IPS-15b (cell line): ENCODE data around the gene MOB3B.
A peak's percentile ranks its signal among the peaks of the same experiment; 100 is the strongest.

Experiments used
- H3K27me3 ChIP-seq: one replicate; pipeline ENCODE4 v1.6.1; 2013; ENCODE audit warnings: low read length; ENCODE audit not compliant: control insufficient read depth, insufficient read depth
- H3K36me3 ChIP-seq: one replicate; pipeline ENCODE4 v1.6.1; 2013; ENCODE audit warnings: low read length; ENCODE audit not compliant: control insufficient read depth, insufficient read depth
- H3K4me1 ChIP-seq: one replicate; pipeline ENCODE4 v1.6.1; 2013; ENCODE audit warnings: mild to moderate bottlenecking, low read length; ENCODE audit not compliant: control insufficient read depth, insufficient read depth
- H3K4me3 ChIP-seq: one replicate; pipeline ENCODE4 v1.5.1; 2013; ENCODE audit warnings: low read depth, low read length
- H3K9ac ChIP-seq: one replicate; pipeline ENCODE4 v1.6.1; 2013; ENCODE audit warnings: low read depth, mild to moderate bottlenecking, low read length
- H3K9me3 ChIP-seq: one replicate; pipeline ENCODE4 v1.6.1; 2013; ENCODE audit warnings: mild to moderate bottlenecking, low read length; ENCODE audit not compliant: control insufficient read depth, insufficient read depth

MOB3B gene

GRCh38 chr9:27528886-27529315, 713 bp downstream of the MOB3B start:
- Histone ChIP-seq H3K36me3 (no peaks in the 10 kb centered on the region), H3K9ac (peak overlapping the region; percentile 14), H3K27me3 (no peaks in the 10 kb centered on the region), H3K4me1 (peaks cover 9% of the 10 kb centered on the region), H3K4me3 (peak overlapping the region; percentile 63), H3K9me3 (no peaks in the 10 kb centered on the region)

DNA sequence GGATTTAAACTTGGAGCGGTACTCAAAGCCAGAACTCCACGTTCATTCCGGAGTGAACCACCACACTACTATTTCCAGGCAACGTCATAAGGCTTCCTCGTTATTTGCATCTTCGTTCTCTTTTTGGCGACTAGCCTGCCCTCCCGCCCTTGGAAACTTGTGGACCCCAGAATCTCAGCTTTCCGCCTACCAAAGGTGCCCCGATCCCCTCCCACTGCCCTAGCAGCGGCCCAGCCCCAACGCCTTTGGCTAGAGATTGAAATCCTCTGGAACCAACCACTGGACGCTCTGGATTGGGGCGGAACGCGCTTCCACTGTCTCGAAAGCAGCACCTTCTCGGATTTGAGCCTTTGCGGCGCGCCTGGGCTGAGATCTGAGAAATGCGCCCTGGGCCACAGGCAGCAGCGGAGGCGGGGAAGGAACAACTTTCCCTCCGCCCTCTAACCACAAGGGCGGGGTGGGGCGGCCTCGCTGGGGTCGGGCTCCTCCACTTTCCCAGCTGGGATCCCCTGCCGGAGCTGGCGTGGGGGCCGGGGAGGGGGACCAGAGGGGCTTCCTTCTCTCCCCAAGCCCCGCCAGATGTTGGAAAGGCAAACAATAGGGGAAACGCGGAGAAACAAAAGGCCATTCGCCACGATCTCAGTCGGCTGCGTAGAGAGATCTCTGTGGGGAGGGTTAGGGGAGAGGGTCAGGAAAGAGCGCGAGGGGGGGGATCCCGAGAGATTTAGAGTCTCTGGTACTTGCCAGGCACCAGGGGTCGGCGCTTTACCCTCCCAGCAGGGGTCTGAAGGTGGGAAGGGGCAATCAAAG, 1.3 kb downstream of the MOB3B start:
- H3K4me3 ChIP-seq, result peak overlapping the region; percentile 63
- H3K9me3 ChIP-seq, result no peaks in the 10 kb centered on the region
- H3K36me3 ChIP-seq, result no peaks in the 10 kb centered on the region
- peak overlapping the region; percentile 79 for H3K9ac ChIP-seq
- peaks cover 9% of the 10 kb centered on the region for H3K4me1 ChIP-seq
- no peaks in the 10 kb centered on the region for H3K27me3 ChIP-seq

GRCh38 chr9:27527702-27528075, 1.9 kb downstream of the MOB3B start:
- Histone ChIP-seq H3K36me3 (no peaks in the 10 kb centered on the region), H3K9me3 (no peaks in the 10 kb centered on the region), H3K27me3 (no peaks in the 10 kb centered on the region), H3K4me1 (peaks cover 9% of the 10 kb centered on the region), H3K4me3 (peak overlapping the region; percentile 63), H3K9ac (peak overlapping the region; percentile 79)

DNA sequence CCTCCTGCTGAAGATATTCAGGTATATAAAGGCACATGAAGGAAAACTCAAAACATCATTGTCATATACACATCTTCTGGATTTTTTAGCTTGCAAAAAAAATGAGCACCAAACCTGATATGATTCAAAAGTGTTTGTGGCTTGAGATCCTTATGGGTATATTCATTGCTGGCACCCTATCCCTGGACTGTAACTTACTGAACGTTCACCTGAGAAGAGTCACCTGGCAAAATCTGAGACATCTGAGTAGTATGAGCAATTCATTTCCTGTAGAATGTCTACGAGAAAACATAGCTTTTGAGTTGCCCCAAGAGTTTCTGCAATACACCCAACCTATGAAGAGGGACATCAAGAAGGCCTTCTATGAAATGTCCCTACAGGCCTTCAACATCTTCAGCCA, 5.4 kb downstream of the MOB3B start, which contains the start of gene IFNK:
TSS of gene IFNK (plus strand) at position 55 of the 400 bp plus-strand sequence. CDS start at position 102, 47 bp downstream.
- H3K4me1 ChIP-seq, result peaks cover 6% of the 10 kb centered on the region
- no peaks in the 10 kb centered on the region for H3K9me3 ChIP-seq
- H3K4me3 ChIP-seq, result no peak within 1 kb of the TSS
- no peaks in the 10 kb centered on the region for H3K36me3 ChIP-seq
- H3K9ac ChIP-seq, result no peak within 1 kb of the TSS
- H3K27me3 ChIP-seq, result no peaks in the 10 kb centered on the region

DNA sequence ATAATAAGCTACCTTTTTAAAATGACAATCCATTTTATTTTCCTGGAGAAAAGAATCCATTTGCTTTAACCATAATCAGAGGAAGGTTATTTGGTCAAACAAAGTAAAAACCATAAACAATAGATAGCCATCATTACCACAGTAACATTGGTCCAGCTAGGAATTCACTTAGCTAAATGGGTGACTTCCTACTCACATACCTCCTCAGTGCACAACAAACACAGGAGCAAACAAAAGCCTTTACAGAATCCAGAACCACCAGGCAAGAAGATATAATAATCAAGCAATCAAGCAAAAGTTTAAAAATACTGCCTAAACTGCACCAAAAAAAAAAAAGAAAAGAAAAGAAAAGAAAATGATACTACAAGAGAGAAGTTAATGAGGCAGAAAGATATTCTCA, 6.5 kb downstream of the MOB3B start:
- no peaks in the 10 kb centered on the region for H3K9me3 ChIP-seq
- H3K9ac ChIP-seq, result no peak overlapping the region
- H3K4me1 ChIP-seq, result peaks cover 6% of the 10 kb centered on the region
- no peaks in the 10 kb centered on the region for H3K27me3 ChIP-seq
- H3K36me3 ChIP-seq, result no peaks in the 10 kb centered on the region
- no peak overlapping the region for H3K4me3 ChIP-seq

DNA sequence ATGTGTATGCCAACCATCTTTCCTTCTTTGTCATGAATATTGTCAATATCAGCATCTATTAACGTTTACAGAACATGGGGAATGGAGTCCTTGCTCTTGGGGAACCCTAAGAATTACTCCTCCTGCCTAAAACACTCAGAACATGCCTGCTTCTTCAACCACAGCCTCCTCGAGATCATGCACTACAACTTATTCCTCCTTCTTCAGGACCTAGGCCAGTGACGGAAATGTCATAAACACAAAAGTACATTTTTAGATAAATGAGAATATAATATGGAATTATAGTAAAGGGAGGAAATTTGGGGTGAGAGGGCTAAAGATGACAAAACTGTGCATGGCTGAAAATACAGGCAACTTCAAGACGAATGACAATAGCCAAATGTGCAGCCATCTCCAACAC, 8.6 kb downstream of the MOB3B start:
- H3K9me3 ChIP-seq, result no peaks in the 10 kb centered on the region
- H3K27me3 ChIP-seq, result no peaks in the 10 kb centered on the region
- H3K36me3 ChIP-seq, result no peaks in the 10 kb centered on the region
- H3K4me3 ChIP-seq, result no peak overlapping the region
- H3K9ac ChIP-seq, result no peak overlapping the region
- peaks cover 3% of the 10 kb centered on the region for H3K4me1 ChIP-seq

DNA sequence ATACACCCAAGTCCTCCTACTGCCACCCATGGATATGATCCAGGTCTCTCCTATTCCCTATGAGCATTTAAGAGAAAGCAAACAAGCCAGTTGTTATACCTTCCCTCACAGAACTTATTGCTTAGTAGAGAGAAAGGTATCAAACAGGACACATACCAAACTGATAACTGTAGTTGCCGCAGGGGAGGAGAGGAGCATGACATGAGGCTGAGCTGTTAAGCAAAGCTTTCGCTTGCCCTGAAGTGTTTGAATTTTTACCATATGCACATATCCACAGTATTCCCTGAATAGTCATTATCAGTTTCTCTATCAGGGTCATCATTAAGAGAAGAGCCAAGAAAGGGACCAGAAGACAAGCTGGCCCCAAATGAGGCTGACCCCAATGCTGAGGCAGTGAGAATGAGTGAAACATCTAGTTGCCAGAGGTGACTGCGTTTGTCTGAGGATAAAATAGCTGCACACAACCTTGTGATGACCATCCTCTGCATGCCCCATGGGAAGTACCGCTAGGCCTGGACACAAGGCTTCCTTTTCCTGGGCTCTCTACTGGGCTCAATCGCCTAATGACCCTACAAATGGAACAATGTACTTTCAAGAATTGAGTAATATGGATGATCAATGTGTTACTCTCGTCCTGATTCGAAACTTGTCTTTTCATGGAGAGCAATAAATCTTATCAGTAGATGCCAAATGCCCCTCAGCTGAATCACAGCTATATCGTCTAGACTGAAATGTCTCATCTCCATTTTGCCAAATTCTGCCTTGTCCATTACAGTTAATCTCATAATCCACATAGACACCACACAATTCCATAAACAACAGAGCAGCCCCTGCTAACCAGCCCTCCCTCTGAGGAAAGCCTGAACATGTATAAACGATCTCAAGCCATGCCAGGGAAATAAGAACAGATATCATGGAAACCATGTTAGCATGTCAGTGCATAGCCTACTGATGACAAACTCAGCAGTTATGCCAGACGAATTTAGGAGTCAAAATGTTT, 9.8 kb downstream of the MOB3B start:
- Histone ChIP-seq H3K9ac (no peak overlapping the region), H3K27me3 (no peaks in the 10 kb centered on the region), H3K9me3 (no peaks in the 10 kb centered on the region), H3K4me1 (peaks cover 3% of the 10 kb centered on the region), H3K4me3 (no peak overlapping the region), H3K36me3 (no peaks in the 10 kb centered on the region)

DNA sequence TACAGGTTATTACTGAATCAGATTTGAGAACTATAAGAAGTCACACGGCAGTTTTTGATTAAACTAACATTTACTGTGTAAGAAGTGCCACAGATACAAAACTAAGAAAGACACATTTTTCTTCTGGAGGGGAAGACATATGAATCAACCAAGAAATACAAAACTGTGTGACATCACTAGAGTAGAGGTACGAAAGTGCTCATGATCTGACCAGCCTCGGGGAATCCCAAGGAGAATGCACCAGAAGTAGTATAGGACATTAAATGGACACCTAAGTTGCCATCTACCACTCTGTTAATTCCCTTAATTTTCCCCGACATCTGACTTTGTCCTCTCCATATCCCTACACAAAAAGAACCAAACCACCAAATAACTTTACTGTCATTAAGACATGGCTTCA, 10.8 kb downstream of the MOB3B start:
- H3K9me3 ChIP-seq, result no peaks in the 10 kb centered on the region
- H3K27me3 ChIP-seq, result no peaks in the 10 kb centered on the region
- peaks cover 3% of the 10 kb centered on the region for H3K4me1 ChIP-seq
- no peaks in the 10 kb centered on the region for H3K36me3 ChIP-seq
- H3K4me3 ChIP-seq, result no peak overlapping the region
- H3K9ac ChIP-seq, result no peak overlapping the region

- Histone ChIP-seq H3K36me3 (no peaks in the 10 kb centered on the region), H3K4me1 (peaks cover 3% of the 10 kb centered on the region), H3K4me3 (no peak overlapping the region), H3K9ac (no peak overlapping the region), H3K27me3 (no peaks in the 10 kb centered on the region), H3K9me3 (no peaks in the 10 kb centered on the region)
These were observed 11.6 kb downstream of the MOB3B start for GRCh38 chr9:27518006-27518405.

- H3K4me3 ChIP-seq, result no peak overlapping the region
- no peaks in the 10 kb centered on the region for H3K36me3 ChIP-seq
- H3K9me3 ChIP-seq, result no peaks in the 10 kb centered on the region
- no peaks in the 10 kb centered on the region for H3K27me3 ChIP-seq
- peaks cover 3% of the 10 kb centered on the region for H3K4me1 ChIP-seq
- H3K9ac ChIP-seq, result no peak overlapping the region
These were observed 15.1 kb downstream of the MOB3B start for GRCh38 chr9:27514551-27514950.

DNA sequence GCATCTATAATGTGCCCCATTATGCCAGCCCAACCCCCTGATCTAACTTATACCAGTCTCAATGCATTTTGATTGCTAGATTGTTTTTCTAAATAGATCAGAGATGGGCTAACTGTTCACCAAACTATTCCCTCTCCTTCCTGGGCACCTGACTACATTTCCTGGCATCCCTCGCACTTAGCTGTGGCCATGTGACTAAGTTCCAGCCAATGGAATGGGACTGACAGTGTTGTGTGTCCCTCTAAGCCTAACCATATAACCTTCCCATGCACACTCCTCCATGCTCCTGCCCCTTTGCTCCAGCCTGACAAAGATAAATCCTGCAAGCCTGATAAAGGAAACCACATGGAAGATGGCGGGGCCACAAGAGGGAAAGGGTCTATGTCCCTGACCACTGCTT, 17.8 kb downstream of the MOB3B start:
- no peak overlapping the region for H3K9ac ChIP-seq
- no peak overlapping the region for H3K4me3 ChIP-seq
- H3K4me1 ChIP-seq, result no peaks in the 10 kb centered on the region
- no peaks in the 10 kb centered on the region for H3K9me3 ChIP-seq
- no peaks in the 10 kb centered on the region for H3K36me3 ChIP-seq
- H3K27me3 ChIP-seq, result no peaks in the 10 kb centered on the region
